GM12801 (cell line): ENCODE measurements around the gene MSI2.

ENCODE experiments used
- TF ChIP-seq, protein P1 (sequence below): IDR thresholded peaks from one replicate; pipeline ENCODE4 v1.5.1; 2011; ENCODE audit warnings: control low read depth; ENCODE audit not compliant: insufficient read length; ENCODE audit errors: extremely low read depth

Gene MSI2

DNA sequence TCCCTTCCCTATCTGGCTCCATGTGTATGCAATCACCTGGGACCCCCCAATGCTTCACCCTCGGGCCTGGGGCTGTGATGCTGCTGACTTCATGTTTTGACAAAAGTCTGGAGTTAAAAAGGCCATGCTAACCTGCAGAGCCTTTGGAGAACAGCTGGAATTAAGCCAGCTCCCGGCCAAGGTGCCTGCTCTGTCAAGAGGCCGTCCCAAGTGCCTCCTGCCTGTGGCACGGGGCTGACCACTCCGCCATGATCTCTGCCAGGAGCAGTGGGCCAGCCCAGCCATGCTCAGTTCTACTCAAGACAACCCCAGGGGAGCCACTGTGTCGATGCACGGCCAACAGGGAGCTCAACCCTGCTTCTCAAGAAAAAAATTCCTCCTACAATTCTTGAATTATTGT lies 395.1 kb downstream of the MSI2 start:
- TF ChIP-seq, protein P1, sequence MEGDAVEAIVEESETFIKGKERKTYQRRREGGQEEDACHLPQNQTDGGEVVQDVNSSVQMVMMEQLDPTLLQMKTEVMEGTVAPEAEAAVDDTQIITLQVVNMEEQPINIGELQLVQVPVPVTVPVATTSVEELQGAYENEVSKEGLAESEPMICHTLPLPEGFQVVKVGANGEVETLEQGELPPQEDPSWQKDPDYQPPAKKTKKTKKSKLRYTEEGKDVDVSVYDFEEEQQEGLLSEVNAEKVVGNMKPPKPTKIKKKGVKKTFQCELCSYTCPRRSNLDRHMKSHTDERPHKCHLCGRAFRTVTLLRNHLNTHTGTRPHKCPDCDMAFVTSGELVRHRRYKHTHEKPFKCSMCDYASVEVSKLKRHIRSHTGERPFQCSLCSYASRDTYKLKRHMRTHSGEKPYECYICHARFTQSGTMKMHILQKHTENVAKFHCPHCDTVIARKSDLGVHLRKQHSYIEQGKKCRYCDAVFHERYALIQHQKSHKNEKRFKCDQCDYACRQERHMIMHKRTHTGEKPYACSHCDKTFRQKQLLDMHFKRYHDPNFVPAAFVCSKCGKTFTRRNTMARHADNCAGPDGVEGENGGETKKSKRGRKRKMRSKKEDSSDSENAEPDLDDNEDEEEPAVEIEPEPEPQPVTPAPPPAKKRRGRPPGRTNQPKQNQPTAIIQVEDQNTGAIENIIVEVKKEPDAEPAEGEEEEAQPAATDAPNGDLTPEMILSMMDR = no peak

DNA sequence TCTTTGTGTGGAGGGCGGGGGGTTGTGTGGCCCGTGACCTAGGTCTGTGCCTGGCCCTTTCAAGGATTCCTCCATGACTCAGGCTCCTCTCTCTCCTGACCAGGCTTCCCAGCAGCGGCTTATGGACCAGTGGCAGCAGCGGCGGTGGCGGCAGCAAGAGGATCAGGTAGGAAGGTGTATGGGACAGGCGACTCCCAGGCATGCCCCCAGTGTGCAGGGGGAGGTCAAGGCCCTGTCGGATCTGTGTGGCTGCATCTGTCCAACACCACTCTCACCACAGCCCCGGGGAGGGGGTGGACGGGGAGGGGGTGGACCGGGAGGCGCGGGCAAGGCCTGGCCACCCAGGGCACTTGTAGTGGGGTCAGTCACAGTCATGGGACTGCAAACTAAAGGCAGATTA lies 395.7 kb downstream of the MSI2 start:
- TF ChIP-seq, protein P1 = no peak

DNA sequence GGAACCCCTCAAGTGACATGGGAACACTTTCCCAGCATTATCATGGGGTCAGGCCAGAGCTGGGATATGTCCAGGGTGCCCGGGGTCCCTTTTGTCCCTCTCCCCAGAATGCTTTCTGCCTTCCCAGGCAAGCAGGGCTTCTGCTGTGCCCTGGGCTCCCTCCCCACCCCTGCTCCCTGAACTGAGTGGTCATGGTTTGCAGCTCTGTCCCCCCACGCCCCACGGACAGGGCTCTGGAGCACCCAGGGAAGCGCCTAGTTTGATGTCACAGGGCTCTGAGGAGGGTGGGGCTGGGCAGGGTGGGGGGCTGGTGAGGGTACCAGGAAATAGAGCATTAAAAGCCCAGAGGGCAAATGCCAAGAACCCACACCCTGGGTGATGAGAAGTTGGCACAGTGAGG lies 396.5 kb downstream of the MSI2 start:
- TF ChIP-seq, protein P1 = no peak

DNA sequence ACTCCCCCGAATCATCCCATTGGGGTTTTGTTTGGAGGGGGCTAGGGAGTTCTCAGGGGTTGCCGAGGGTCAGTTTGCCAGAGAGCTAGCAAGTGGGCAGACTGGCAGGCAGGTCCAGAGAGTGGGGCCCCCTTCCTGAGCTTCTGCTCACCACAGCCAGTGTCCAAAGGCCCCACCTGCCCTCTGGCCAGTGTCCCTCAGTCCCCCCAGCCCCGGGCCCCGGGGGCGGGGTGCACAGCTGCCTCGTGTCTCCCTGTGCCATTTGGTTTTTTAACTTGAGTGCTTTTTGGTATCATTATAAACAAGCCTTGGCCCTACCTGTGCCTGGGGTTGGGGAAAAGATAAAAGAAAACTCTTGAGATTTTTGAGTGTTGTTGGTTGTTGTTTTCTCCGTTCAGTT lies 397.0 kb downstream of the MSI2 start:
- TF ChIP-seq, protein P1 = no peak

DNA sequence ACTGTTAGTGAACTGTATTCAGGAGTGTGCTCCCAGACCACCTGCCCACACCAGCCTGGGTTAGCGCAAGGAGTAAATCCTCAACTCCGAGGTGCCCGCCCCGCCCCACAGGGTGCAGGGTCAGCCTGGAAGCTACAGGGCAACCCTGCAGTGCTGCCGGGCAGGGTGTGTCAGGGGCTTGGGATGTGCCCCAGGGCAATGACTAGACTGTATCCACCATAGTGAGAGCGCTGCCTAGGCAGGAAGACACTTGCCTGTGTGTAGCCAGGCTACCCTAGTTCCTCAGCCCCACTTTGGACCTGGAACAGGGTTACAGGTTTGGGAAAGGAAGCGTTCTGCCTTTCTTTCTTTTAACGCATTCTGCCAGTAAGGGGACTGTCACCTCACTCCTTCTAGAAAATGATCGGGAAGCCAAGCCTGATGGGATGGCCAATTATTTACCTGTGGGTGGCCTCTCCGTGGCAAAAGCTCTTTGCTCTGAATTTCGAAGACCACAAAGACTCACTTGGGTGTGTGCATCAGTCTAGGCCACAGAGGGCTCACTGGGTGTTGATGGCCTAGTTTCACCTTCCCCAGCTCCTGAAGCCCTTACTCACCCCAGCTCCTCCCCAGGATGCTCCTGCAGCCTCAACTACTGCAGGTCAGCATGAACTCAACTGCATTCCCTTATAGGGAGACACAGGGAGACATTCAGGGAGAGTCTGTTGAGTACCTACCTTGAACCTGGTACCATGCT lies 397.9 kb downstream of the MSI2 start:
- TF ChIP-seq, protein P1 = no peak

DNA sequence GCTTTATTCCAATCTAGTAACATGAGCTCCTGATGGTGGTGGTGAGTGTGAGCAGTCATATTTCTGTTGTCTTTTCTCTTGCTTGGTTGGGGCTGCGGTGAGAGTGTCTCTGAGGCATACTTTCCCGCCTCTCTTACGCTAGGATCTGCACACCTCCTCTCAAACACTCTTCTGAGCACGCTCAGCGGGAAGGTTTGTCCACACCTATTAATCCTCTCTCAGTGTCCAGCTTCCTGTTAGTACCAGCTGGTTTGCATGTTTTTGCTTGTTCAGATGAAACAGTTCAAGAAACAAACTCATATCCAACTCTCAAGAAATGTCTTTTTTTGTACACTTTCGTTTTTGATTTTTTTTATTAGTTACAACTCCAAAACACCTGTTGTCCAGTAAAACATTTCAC lies 399.2 kb downstream of the MSI2 start:
- TF ChIP-seq, protein P1 = no peak

DNA sequence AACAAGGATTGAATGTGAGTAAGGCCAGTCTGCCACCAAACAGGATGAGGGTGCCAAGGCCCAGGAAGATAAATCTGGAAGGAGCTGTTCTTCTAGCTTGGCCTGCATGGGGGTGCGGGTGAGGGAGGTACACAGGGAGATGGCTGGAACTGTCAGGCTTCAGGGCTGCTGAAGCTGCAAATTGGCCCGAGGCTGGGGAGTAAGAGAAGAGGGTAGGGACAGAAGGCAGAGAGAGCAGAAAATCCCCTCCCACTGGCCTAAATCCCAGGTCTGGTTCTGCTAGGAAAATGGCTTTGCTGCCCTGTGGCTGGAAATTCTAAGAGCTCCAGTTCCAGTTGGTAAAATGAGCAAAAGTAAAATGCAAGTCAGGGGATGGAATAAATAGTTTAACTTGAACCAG lies 400.9 kb downstream of the MSI2 start:
- TF ChIP-seq, protein P1 = no peak
